ENCODE data around the gene RAPGEF4.

DNA sequence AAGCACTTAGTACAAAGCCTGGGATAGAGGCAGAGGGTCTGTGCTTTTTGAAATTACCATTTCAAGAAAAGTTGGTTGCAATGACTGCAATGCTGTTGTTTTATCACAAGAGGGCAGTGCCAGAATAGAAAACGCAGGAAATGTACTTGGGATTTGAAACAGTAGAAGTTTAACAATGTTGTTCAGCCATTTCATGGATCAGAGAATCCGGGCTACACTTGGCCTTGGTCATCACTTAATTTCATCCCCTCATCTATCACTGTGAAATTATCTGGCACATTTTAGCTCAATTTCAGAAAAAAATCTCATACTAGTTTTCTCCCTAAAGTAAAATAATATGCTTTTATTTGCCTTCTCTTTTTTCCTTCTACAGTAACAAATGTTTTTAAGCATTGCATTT is 70.8 kb downstream of the RAPGEF4 start:
- no peak for TF ChIP-seq ZNF423 (CRISPR knock-in tag; IDR thresholded peaks at IDR 0.05)
- no peak for TF ChIP-seq TEAD4 (CRISPR knock-in tag; IDR thresholded peaks at IDR 0.05)
- TF ChIP-seq NFYB (CRISPR knock-in tag; conservative IDR thresholded peaks at IDR 0.05; ENCODE audit: low read depth): no peak
- TF ChIP-seq, protein P1, sequence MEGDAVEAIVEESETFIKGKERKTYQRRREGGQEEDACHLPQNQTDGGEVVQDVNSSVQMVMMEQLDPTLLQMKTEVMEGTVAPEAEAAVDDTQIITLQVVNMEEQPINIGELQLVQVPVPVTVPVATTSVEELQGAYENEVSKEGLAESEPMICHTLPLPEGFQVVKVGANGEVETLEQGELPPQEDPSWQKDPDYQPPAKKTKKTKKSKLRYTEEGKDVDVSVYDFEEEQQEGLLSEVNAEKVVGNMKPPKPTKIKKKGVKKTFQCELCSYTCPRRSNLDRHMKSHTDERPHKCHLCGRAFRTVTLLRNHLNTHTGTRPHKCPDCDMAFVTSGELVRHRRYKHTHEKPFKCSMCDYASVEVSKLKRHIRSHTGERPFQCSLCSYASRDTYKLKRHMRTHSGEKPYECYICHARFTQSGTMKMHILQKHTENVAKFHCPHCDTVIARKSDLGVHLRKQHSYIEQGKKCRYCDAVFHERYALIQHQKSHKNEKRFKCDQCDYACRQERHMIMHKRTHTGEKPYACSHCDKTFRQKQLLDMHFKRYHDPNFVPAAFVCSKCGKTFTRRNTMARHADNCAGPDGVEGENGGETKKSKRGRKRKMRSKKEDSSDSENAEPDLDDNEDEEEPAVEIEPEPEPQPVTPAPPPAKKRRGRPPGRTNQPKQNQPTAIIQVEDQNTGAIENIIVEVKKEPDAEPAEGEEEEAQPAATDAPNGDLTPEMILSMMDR (IDR thresholded peaks at IDR 0.05): peak; percentile 53; the same call in 1 of the 2 replicates
- TF ChIP-seq HMGA2 (CRISPR knock-in tag; IDR thresholded peaks at IDR 0.05): no peak
